ENCODE measurements around the gene SDR9C7. TPM values are rescaled to one million over a fixed set of nuclear protein-coding genes. Genes with fewer than 3 reads are reported as not detected.
"Not testable (repeated sequence)": the region's sequence is repeated elsewhere in the genome, so short reads cannot be mapped to it uniquely, and the experiment has no call there.

SDR9C7 gene
- total and polyA plus RNA-seq, 2 of the 8 experiments (the other 6 are each of a cell fraction or from before 2014, with no cell fraction given), result 0.11 TPM; not detected in 1

DNA sequence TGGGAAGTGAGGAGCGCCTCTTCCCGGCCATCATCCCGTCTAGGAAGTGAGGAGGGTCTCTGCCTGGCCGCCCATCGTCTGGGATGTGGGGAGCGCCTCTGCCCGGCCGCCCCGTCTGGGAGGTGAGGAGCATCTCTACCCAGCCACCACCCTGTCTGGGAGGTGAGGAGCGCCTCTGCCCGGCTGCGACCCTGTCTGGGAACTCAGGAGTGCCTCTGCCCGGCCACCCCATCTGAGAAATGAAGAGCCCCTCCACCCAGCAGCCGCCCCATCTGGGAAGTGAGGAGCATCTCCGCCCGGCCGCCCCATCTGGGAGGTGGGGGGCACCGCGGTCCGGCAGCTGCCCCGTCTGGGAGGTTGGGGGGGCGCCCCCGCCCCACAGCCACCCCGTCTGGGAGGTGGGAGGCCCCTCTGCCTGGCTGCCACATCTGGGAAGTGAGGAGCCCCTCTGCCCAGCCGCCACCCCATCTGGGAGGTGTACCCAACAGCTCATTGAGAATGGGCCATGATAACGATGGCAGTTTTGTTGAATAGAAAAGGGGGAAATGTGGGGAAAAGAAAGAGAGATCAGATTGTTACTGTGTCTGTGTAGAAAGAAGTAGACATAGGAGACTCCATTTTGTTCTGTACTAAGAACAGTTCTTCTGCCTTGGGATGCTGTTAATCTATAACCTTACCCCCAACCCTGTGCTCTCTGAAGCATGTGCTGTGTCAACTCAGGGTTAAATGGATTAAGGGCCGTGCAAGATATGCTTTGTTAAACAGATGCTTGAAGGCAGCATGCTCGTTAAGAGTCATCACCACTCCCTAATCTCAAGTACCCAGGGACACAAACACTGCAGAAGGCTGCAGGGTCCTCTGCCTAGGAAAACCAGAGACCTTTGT lies 54.7 kb downstream of the SDR9C7 start:
- H2AFZ ChIP-seq (ENCODE audit: low read length); H3K27me3 ChIP-seq (replicated peaks in 1 of 4; ENCODE audit: control insufficient read depth in 3 of 4, extremely low read depth in 1 of 4, insufficient read depth in 3 of 4, low read length in 3 of 4); H3K56ac ChIP-seq (replicated peaks; ENCODE audit: insufficient read length, low read depth, low read length); H3K14ac ChIP-seq (ENCODE audit: insufficient read length); H2BK5ac ChIP-seq (ENCODE audit: low read depth, low read length); H3K79me2 ChIP-seq (ENCODE audit: control insufficient read depth in 1 of 2, insufficient read depth in 2 of 2, low read length in 2 of 2); H2BK20ac ChIP-seq (ENCODE audit: low read length); H3K23me2 ChIP-seq (ENCODE audit: low read depth, low read length); H2BK15ac ChIP-seq (ENCODE audit: low read length); H3K27ac ChIP-seq (ENCODE audit: low read depth, low read length); H2AK5ac ChIP-seq (ENCODE audit: low read depth, low read length); H3K23ac ChIP-seq (ENCODE audit: insufficient read length); H4K5ac ChIP-seq (ENCODE audit: insufficient read length, low read depth, low read length); H3K4me3 ChIP-seq (ENCODE audit: extremely low read depth in 1 of 4, insufficient read depth in 2 of 4, low read depth in 3 of 4, low read length in 4 of 4); H3K36me3 ChIP-seq (ENCODE audit: control insufficient read depth in 2 of 4, insufficient read depth in 4 of 4, low read length in 3 of 4); H2BK12ac ChIP-seq (ENCODE audit: low read depth, low read length); POLR2A ChIA-PET (ENCODE audit: partially characterized antibody); FAIRE-seq; H3K4me1 ChIP-seq (replicated peaks in 1 of 4; ENCODE audit: control insufficient read depth in 3 of 4, insufficient read depth in 4 of 4, low read length in 3 of 4); H3K79me1 ChIP-seq (ENCODE audit: low read depth, low read length); H3K4ac ChIP-seq (replicated peaks; ENCODE audit: insufficient read length, low read depth, low read length); H3K4me2 ChIP-seq (ENCODE audit: insufficient read depth in 1 of 2, low read depth in 2 of 2, low read length in 2 of 2); H4K20me1 ChIP-seq (replicated peaks in 1 of 2; ENCODE audit: control insufficient read depth in 1 of 2, insufficient read depth in 2 of 2, low read length in 2 of 2); H2BK120ac ChIP-seq (replicated peaks; ENCODE audit: low read depth, low read length); H4K91ac ChIP-seq (replicated peaks; ENCODE audit: insufficient read length, low read length); DNase-seq (ENCODE audit: low read depth in 1 of 2, low spot score in 2 of 2); H3K18ac ChIP-seq (ENCODE audit: extremely low read depth, low read length); H4K8ac ChIP-seq (ENCODE audit: extremely low read depth, insufficient read depth, low read length); H3K9ac ChIP-seq (replicated peaks in 1 of 4; ENCODE audit: extremely low read depth in 1 of 4, low read depth in 3 of 4, low read length in 3 of 4): not testable (repeated sequence)
- peaks cover 29 to 39% of the 10 kb centered on the region in 2 experiments; a peak in 3 of 4 replicates for H3K9me3 ChIP-seq (ENCODE audit: insufficient read depth in 2 of 2, low read depth in 1 of 2, low read length in 1 of 2)
- 92% methylated on average over 18 of the region's 28 CpGs; no CpG with 5 or more reads in 1 of the 2 experiments for WGBS, 2 experiments (ENCODE audit: extremely low coverage in 1 of 2, insufficient coverage in 1 of 2, insufficient read length in 1 of 2, insufficient replicate concordance in 2 of 2, low coverage in 1 of 2, low lambda C conversion rate in 2 of 2, missing lambda C conversion rate in 1 of 2)
- CTCF ChIA-PET (ENCODE audit: partially characterized antibody), result interaction anchor here (1.0 kb wide), 1 partner anchor 11 kb away, joined by 4 read pairs; no protein-coding TSS in a partner anchor

Measured in H1 (cell line).